Measurements from ENCODE around the gene TBC1D3B. TPM values are rescaled to one million over a fixed set of nuclear protein-coding genes. Genes with fewer than 3 reads are reported as not detected.
"Not testable (repeated sequence)": the region's sequence is repeated elsewhere in the genome, so short reads cannot be mapped to it uniquely, and the experiment has no call there.

The TBC1D3B gene
- total RNA-seq, 1 experiment from 2014 or later: 5.1 TPM

DNA sequence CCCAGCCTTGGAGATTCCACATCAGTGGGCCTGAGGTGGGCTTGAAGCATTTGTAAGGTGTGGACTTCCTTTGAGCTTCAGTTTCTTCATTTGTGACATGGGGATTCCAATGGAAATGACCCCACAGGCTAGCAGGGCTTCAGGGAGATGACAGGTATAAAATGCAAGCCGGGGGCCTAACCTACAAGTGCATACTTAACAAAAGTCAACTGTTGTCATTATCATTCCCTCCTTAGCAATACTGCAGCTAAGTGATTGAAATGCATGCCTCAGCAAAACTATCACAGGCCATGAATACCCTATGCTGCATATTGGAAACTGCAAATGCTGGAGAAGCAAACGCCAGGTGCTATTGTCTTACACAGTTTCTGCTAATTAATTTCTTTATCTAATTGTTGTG is 53.0 kb downstream of the TBC1D3B start:
- Histone ChIP-seq H3K27me3 (replicated peaks; ENCODE audit: insufficient read depth, low read depth, low read length, poor library complexity) (no peaks in the 10 kb centered on the region), H3K4me3 (ENCODE audit: low read depth, low read length, poor library complexity, severe bottlenecking) (no peak overlapping the region), H3K36me3 (ENCODE audit: insufficient read depth, low read length, poor library complexity, severe bottlenecking) (no peaks in the 10 kb centered on the region), H3K27ac (ENCODE audit: low read depth, low read length, poor library complexity, severe bottlenecking) (no peak overlapping the region), H3K4me1 (ENCODE audit: insufficient read depth, low read length, poor library complexity, severe bottlenecking) (no peaks in the 10 kb centered on the region), H3K9me3 (ENCODE audit: low read depth, low read length, poor library complexity, severe bottlenecking) (no peaks in the 10 kb centered on the region)
- POLR2A ChIA-PET (ENCODE audit: low non-redundant PET): no interaction called here
- CTCF ChIA-PET: no interaction called here
- intact Hi-C loops (cut with micrococcal nuclease; ENCODE audit: unreplicated experiment): no loop called here
- BruUV-seq (replicated peaks): no TSS peak
- TF ChIP-seq, protein P1, sequence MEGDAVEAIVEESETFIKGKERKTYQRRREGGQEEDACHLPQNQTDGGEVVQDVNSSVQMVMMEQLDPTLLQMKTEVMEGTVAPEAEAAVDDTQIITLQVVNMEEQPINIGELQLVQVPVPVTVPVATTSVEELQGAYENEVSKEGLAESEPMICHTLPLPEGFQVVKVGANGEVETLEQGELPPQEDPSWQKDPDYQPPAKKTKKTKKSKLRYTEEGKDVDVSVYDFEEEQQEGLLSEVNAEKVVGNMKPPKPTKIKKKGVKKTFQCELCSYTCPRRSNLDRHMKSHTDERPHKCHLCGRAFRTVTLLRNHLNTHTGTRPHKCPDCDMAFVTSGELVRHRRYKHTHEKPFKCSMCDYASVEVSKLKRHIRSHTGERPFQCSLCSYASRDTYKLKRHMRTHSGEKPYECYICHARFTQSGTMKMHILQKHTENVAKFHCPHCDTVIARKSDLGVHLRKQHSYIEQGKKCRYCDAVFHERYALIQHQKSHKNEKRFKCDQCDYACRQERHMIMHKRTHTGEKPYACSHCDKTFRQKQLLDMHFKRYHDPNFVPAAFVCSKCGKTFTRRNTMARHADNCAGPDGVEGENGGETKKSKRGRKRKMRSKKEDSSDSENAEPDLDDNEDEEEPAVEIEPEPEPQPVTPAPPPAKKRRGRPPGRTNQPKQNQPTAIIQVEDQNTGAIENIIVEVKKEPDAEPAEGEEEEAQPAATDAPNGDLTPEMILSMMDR (conservative IDR thresholded peaks at IDR 0.05; ENCODE audit: low read depth, low read length): no peak
- TF ChIP-seq EZH2 (IDR thresholded peaks at IDR 0.05; ENCODE audit: borderline replicate concordance, low read depth, low read length, poor library complexity, severe bottlenecking): no peak
- DNase-seq (ENCODE audit: low spot score): no peak

DNA sequence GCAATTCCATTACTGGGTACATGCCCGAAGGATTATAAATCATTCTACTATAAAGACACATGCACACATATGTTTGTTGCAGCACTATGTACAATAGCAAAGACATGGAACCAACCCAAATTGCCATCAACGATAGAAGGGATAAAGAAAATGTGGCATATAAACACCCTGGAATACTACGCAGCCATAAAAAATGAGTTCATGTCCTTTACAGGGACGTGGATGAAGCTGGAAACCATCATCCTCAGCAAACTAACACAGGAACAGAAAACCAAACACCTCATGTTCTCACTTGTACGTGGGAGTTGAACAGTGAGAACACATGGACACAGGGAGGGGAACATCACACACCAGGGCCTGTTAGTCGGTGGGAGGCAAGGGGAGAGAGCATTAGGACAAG is 55.3 kb downstream of the TBC1D3B start:
- DNase-seq (ENCODE audit: low spot score); BruUV-seq (replicated peaks): not testable (repeated sequence)

DNA sequence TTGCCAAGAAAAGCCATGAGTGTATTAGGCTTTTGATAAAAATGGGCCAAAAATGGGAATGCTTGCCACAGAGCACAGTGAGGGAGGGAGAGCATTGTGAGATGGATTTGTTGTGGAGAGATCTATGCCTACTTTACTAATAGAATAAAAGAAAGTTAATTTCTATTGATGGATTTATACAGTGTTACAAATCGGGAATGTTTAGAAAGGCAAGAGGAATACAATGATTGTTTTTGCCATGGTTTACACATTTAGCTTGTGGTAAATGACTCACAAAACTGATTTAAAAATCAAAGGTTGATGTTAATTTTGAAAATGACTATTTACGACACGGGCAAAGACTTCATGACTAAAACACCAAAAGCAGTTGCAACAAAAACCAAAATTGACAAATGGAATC is 56.2 kb downstream of the TBC1D3B start:
- H3K4me1 ChIP-seq (ENCODE audit: insufficient read depth, low read length, poor library complexity, severe bottlenecking): no peaks in the 10 kb centered on the region
- no peak overlapping the region for H3K27ac ChIP-seq (ENCODE audit: low read depth, low read length, poor library complexity, severe bottlenecking)
- intact Hi-C loops (cut with micrococcal nuclease; ENCODE audit: unreplicated experiment): no loop called here
- TF ChIP-seq EZH2 (IDR thresholded peaks at IDR 0.05; ENCODE audit: borderline replicate concordance, low read depth, low read length, poor library complexity, severe bottlenecking): no peak
- TF ChIP-seq, protein P1 (conservative IDR thresholded peaks at IDR 0.05; ENCODE audit: low read depth, low read length): no peak
- no TSS peak for BruUV-seq (replicated peaks)
- no peaks in the 10 kb centered on the region for H3K9me3 ChIP-seq (ENCODE audit: low read depth, low read length, poor library complexity, severe bottlenecking)
- no peak overlapping the region for H3K4me3 ChIP-seq (ENCODE audit: low read depth, low read length, poor library complexity, severe bottlenecking)
- ChIA-PET CTCF (no interaction called here), POLR2A (ENCODE audit: low non-redundant PET) (no interaction called here)
- H3K27me3 ChIP-seq (replicated peaks; ENCODE audit: insufficient read depth, low read depth, low read length, poor library complexity): no peaks in the 10 kb centered on the region
- DNase-seq (ENCODE audit: low spot score): no peak
- no peaks in the 10 kb centered on the region for H3K36me3 ChIP-seq (ENCODE audit: insufficient read depth, low read length, poor library complexity, severe bottlenecking)

More for the DNA sequence above, 55.3 kb downstream of the TBC1D3B start:
- H3K9me3 ChIP-seq (ENCODE audit: low read depth, low read length, poor library complexity, severe bottlenecking); H3K27me3 ChIP-seq (replicated peaks; ENCODE audit: insufficient read depth, low read depth, low read length, poor library complexity); H3K36me3 ChIP-seq (ENCODE audit: insufficient read depth, low read length, poor library complexity, severe bottlenecking); H3K4me1 ChIP-seq (ENCODE audit: insufficient read depth, low read length, poor library complexity, severe bottlenecking); H3K4me3 ChIP-seq (ENCODE audit: low read depth, low read length, poor library complexity, severe bottlenecking); H3K27ac ChIP-seq (ENCODE audit: low read depth, low read length, poor library complexity, severe bottlenecking); CTCF ChIA-PET; POLR2A ChIA-PET (ENCODE audit: low non-redundant PET); intact Hi-C loops (cut with micrococcal nuclease; ENCODE audit: unreplicated experiment): not testable (repeated sequence)

DNA sequence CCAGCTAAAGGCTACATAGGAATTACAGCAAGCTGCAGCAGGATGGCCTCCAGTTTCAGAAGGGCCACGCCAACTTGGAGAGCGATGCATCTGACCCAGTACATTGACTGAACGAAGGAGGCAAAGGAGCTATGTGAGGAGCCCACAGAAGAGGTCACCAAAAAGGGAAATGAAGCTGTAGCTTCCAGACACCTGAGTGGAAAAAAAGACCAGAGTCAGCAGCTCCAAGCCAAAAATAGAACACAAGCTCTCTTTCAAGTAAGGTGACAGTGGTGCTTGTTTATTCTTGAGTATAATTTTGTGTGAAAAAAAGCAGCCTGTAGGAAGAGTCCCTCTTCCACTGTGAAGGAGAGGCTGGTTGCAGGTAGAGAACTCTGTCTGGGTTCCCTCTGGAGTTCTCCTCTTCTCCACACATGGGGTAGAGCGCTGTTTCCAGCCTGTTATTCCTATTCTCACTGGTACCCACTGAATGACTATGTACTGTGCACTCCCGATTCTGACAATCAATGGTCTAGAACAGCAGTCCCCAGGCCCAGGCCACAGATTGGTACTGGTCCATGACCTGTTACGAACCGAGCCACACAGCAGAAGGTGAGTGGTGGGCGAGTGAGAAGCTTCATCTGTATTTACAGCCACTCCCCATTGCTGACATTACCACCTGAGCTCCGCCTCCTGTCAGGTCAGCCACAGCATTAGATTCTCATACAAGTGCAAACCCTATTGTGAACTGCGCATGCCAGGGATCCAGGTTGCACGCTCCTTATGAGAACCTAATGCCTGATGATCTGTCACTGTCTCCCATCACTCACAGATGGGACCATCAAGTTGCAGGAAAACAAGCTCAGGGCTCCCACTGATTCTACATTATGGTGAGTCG is 57.7 kb downstream of the TBC1D3B start:
- Histone ChIP-seq H3K9me3 (ENCODE audit: low read depth, low read length, poor library complexity, severe bottlenecking) (no peaks in the 10 kb centered on the region), H3K36me3 (ENCODE audit: insufficient read depth, low read length, poor library complexity, severe bottlenecking) (no peaks in the 10 kb centered on the region), H3K4me1 (ENCODE audit: insufficient read depth, low read length, poor library complexity, severe bottlenecking) (no peaks in the 10 kb centered on the region), H3K27me3 (replicated peaks; ENCODE audit: insufficient read depth, low read depth, low read length, poor library complexity) (no peaks in the 10 kb centered on the region), H3K4me3 (ENCODE audit: low read depth, low read length, poor library complexity, severe bottlenecking) (no peak overlapping the region), H3K27ac (ENCODE audit: low read depth, low read length, poor library complexity, severe bottlenecking) (no peak overlapping the region)
- no TSS peak for BruUV-seq (replicated peaks)
- TF ChIP-seq EZH2 (IDR thresholded peaks at IDR 0.05; ENCODE audit: borderline replicate concordance, low read depth, low read length, poor library complexity, severe bottlenecking): no peak
- TF ChIP-seq, protein P1 (conservative IDR thresholded peaks at IDR 0.05; ENCODE audit: low read depth, low read length): no peak
- intact Hi-C loops (cut with micrococcal nuclease; ENCODE audit: unreplicated experiment): no loop called here
- POLR2A ChIA-PET (ENCODE audit: low non-redundant PET): no interaction called here
- CTCF ChIA-PET: no interaction called here
- no peak for DNase-seq (ENCODE audit: low spot score)
